Panc1 (cell line): ENCODE data around the gene UBASH3B.

Source experiments
- CTCF ChIP-seq: fragments of 450-650 bp; IDR thresholded peaks from 2 replicates; pipeline ENCODE4 v1.5.1; 2017; ENCODE audit warnings: mild to moderate bottlenecking
- POLR2AphosphoS5 ChIP-seq: IDR thresholded peaks from 2 replicates; pipeline ENCODE4 v1.6.1; 2012; ENCODE audit warnings: mild to moderate bottlenecking, low read depth, low read length, moderate library complexity
- SIN3A ChIP-seq: IDR thresholded peaks from 2 replicates; pipeline ENCODE4 v1.6.1; 2012; ENCODE audit warnings: low read depth, mild to moderate bottlenecking, low read length, moderate library complexity, borderline replicate concordance; ENCODE audit not compliant: insufficient read depth
- TCF7L2 ChIP-seq: IDR thresholded peaks from 2 replicates; pipeline ENCODE4 v1.6.1; 2011; ENCODE audit warnings: mild to moderate bottlenecking, low read depth, low read length, inconsistent platforms
- TF ChIP-seq, protein P1 (sequence below), 2 experiments: IDR thresholded peaks; 2 replicates each; pipeline ENCODE4 v1.6.1; 2011 to 2012; ENCODE audit warnings: low read depth in 2 of 2, control low read depth in 1 of 2, low read length in 1 of 2, mild to moderate bottlenecking in 1 of 2, moderate library complexity in 1 of 2; ENCODE audit not compliant: insufficient read depth in 1 of 2

DNA sequence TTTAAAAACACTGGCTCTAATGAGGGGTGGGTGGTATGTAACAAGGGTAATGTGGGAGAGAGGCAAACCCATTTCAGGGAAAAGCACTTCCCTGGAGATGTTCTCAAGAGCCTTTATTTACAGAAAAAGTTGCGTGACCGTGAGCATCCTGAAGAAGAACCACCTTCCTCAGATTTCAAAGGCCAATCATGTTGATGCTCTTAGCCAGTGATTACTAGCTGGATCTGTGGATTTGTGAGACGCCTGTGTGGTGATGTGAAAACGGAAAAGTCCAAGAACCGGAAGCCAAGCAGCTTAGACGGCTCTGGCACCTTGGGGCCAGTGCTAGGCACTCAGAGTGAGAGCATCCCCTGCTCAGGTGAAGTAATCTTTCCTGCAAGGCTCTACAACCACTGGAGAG, 12.6 kb upstream of the UBASH3B start:
- no peak for TF ChIP-seq CTCF
- no peak for TF ChIP-seq POLR2AphosphoS5
- no peak for TF ChIP-seq TCF7L2
- TF ChIP-seq, protein P1, sequence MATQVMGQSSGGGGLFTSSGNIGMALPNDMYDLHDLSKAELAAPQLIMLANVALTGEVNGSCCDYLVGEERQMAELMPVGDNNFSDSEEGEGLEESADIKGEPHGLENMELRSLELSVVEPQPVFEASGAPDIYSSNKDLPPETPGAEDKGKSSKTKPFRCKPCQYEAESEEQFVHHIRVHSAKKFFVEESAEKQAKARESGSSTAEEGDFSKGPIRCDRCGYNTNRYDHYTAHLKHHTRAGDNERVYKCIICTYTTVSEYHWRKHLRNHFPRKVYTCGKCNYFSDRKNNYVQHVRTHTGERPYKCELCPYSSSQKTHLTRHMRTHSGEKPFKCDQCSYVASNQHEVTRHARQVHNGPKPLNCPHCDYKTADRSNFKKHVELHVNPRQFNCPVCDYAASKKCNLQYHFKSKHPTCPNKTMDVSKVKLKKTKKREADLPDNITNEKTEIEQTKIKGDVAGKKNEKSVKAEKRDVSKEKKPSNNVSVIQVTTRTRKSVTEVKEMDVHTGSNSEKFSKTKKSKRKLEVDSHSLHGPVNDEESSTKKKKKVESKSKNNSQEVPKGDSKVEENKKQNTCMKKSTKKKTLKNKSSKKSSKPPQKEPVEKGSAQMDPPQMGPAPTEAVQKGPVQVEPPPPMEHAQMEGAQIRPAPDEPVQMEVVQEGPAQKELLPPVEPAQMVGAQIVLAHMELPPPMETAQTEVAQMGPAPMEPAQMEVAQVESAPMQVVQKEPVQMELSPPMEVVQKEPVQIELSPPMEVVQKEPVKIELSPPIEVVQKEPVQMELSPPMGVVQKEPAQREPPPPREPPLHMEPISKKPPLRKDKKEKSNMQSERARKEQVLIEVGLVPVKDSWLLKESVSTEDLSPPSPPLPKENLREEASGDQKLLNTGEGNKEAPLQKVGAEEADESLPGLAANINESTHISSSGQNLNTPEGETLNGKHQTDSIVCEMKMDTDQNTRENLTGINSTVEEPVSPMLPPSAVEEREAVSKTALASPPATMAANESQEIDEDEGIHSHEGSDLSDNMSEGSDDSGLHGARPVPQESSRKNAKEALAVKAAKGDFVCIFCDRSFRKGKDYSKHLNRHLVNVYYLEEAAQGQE (IDR thresholded peaks at IDR 0.05; ENCODE audit: insufficient read depth in 1 of 2, low read depth in 2 of 2, low read length in 1 of 2) = no peak
- no peak for TF ChIP-seq SIN3A
